Amniotic epithelial cell (primary cell): ENCODE results near the gene FAM200B.

Experiments used
- DNase-seq: peaks from one replicate; pipeline ENCODE4 v3.0.0-alpha.2; 2010; ENCODE audit warnings: low read depth

FAM200B gene

GRCh38 chr4:15668566-15669435 lies 12.8 kb upstream of the FAM200B start:
- DNase-seq = no peak

DNA sequence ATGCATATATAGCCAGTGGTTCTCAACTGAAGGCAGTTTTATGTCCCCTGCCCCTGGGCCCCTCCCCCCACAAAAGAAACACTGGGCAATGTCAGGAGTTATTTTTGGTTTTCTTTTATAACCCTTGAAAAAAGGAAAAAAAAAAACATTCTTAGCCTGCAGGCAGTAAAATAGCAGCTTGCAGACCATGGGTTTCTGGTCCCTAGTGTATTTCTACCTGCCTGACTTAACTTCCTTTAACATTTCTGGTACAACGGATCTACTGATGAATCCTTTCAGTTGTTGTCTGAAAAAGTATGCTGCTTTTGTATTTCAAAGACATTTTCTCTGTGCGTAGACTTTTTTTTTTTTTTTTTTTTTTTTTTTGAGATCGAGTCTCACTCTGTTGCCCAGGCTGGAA lies 11.1 kb upstream of the FAM200B start:
- DNase-seq = no peak

- DNase-seq = no peak
These were observed 9.5 kb upstream of the FAM200B start for GRCh38 chr4:15672101-15672500.

DNA sequence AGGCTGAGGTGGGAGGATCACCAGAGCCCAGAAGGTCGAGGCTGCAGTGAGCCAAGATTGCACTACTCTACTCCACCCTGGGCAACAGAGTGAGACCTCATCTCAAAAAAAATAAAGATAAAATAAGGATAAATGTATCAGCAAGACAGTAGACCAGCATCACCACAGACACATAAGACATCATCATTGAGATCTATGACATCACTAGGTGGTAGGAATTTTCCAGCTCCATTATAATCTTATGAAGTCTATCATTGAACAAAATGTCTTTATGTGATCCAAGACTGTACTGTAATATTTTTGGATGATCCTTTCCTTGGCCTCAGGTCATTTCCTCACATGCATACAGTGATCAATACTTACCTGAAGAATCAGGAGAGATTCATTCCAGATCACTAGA lies 8.3 kb upstream of the FAM200B start:
- no peak for DNase-seq

- DNase-seq = no peak
These were observed 7.6 kb upstream of the FAM200B start for GRCh38 chr4:15674046-15674445.

- no peak for DNase-seq
These were observed 6.7 kb upstream of the FAM200B start for GRCh38 chr4:15674926-15675325.

DNA sequence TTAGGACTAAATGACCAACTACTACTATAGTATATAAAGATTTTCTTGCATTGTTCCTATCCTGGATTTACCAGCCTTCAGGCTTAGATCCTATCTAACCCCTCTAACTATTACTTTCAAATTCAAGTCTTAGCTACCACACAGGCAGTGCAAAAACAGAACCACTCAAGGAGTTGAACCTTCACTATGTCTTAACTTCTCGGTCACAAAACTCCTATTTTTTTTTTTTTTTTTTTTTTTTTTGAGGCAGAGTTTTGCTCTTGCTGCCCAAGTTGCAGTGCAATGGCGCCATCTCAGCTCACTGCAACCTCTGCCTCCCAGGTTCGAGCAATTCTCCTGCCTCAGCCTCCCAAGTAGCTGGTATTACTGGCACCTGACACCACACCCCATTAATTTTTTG lies 6.3 kb upstream of the FAM200B start:
- DNase-seq = no peak

DNA sequence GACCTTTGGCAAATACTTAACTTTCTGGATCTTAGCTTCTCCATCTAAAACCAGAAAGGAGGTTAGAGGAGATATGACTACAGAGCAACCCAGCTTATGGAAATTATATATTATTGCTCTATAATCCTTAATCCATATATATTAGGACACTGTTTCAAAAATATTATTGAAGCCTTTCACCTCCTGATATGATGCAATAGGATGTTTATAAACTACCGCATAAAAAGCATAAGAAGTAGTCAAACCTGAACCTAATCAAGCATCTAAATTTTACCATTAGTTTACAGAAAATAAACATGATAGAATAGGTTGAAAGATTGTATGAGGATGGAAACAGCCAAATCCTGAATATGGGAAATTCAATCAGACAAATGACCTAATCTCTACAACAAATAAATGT lies 5.6 kb upstream of the FAM200B start:
- DNase-seq = no peak

DNA sequence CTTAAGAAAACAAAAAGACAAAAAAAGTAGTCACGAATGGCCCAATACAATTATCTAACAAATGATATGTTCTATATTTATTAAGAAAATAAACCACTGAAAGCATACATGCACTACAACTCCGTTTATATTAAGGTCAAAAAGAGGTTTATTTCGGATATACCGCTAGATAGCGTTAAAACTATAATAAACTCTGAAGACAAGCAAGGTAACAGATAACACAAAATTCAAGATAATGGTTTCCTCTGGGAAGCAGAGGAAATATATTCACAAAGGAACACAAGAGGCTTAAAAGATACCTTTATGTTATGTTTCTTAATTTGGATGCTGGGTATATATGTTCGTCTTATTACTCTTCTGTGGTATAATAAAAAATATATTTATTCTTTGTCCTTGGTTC lies 4.7 kb upstream of the FAM200B start:
- DNase-seq = no peak

DNA sequence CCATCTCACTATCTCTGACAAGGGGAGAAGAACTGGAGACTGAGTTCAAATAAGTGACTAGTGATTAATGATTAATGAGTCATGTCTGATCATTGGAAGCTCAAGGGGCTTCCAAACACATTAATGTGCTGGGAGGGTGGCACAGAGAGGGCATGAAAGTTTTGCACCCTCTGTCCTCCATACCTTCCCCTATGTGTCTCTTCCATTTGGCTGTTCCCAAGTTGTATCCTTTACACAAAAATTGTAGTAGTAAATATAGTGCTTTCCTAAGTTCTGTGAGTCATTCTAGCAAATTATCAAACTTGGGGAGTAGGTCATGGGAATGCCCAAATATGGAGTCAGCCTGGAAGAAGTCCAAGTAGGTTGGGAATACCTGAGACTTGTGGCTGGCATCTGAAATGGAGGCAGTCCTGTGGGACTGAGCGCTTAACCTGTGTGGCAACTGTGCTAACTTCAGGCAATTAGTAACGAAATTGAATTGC lies 4.1 kb upstream of the FAM200B start:
- peak; percentile 78 for DNase-seq

DNA sequence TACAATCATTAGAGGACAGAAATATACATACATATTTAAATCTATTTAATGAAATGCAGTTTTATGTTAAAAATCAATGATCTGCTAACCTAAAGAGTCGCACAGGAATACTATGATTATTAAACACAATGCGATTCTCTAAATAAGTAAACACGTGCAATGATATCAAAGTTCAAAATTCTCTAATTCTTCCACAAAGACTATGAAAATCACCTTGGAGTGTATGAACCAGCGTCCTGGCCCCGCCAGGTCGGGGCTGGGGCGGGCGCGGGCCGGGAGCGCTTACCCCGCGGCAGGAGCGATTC lies 608 bp upstream of the FAM200B start:
- DNase-seq = no peak

- DNase-seq = peak; percentile 70
These were observed 865 bp downstream of the FAM200B start for GRCh38 chr4:15682242-15683142.

DNA sequence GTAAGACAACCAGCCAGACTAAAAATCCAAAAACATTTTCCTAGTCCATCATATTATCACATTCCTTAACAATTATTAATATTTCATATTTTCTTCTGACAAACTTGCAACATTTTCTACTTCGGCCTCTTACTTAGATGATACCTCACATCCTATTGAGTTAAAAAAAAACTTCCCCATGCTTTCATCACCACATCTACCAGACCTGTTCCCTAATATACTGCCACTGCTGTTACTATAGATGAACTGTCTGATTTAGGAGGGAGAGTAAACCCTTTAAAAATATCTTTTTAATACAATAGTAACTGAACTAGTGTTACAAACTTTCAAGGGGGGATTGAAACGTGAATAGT lies 1.5 kb downstream of the FAM200B start:
- DNase-seq = peak; percentile 53

- no peak for DNase-seq
These were observed 2.9 kb downstream of the FAM200B start for GRCh38 chr4:15684498-15684897.

DNA sequence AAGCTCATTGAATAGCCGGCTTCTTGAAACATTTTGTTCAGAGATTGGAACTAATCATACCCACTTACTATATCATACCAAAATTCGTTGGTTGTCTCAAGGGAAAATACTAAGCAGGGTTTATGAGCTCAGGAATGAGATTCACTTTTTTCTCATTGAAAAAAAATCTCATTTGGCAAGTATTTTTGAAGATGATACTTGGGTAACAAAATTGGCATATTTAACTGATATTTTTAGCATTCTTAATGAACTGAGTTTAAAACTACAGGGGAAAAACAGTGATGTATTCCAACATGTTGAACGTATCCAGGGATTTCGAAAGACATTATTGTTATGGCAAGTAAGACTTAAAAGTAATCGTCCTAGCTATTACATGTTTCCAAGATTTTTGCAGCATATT lies 6.4 kb downstream of the FAM200B start:
- no peak for DNase-seq

DNA sequence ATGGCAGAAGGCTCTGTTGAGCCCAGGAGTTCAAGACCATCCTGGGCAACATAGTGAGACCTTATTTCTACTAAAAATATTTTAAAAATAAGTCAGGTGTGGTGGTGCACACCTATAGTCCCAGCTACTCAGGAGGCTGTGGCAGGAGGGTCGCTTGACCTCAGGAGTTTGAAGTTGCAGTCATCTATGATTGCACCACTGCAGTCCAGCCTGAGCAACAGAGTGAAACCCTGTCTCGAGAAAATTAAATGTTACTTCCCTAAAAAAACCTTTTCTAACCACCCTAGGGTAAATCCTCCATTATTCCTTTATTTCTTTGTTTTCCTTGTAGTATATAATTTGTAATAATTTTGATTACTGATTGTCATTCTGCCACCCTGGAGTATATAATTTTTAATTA lies 7.9 kb downstream of the FAM200B start:
- peak; percentile 61 for DNase-seq

DNA sequence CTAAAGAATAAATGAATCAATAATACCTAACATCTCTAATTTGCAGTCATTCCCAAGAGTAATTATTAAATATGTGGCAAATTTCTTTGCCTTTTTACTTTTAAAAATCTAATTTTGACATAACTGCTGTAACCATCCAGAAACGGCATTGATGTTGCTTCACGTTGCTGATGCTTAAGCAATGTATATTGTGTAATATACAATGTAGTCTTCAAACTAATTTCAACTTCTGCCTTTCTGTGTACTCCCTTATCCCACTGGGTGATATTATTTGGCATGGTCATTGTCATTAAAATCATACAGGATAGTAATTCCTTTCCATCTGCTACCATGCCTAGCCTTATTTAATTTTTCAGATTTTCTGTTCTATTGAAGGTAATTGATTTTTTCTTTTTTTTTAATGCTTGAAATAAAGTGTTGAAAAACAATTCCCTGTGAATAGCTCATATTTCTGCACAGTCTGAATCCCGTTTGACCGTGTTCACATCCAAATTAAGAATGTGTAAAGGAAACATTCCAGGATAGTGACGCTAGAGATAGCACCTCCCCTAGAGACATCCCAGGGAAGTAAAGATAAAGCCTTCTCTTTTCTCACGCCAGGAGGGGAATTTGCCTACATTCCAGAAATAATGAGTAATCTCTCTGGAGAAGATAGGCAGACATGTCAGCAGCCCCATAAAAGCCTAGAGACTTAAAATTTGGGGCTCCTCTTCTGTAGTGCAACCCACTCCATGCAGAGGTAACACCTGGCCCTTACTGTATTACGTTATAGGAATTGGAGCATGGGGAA lies 8.6 kb downstream of the FAM200B start:
- peak; percentile 95 for DNase-seq

DNA sequence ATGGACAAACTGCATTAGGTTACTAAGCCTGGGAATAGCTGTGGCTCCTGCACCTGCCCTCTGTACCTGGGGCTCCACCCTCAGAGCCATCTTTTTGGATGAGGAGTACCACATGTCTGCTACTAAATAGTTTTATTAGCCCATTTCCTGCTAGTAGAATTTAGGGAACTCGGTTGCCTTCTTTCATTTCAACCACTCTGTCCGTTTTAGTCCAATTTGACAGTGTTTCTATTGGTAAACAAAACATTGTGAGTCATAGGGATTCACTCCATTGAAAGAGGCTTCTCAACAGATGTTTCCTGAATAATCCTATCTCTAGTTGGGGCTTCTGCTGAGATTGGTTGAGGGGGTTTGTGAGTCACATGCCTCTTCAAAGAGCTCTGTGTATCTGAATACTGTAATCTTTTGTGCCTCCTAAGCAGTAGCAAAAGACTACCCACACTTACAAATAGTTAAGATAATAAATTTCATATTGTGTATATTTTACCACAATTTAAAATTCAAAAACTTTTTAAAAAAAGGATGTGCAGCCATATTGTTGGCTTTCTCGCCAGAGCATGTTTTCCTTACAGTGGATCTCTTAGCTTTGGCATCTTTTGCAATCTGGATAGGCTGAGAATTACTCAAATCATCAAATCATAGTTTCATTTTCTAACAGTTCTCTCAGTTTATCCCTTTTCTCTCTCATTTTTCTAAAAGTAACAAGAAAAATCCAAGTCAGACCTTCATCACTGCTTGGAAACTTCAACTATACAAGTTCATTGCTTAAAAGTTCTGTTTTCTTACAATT lies 9.9 kb downstream of the FAM200B start:
- peak; percentile 88 for DNase-seq

GRCh38 chr4:15692602-15693001 lies 11.0 kb downstream of the FAM200B start:
- no peak for DNase-seq

DNA sequence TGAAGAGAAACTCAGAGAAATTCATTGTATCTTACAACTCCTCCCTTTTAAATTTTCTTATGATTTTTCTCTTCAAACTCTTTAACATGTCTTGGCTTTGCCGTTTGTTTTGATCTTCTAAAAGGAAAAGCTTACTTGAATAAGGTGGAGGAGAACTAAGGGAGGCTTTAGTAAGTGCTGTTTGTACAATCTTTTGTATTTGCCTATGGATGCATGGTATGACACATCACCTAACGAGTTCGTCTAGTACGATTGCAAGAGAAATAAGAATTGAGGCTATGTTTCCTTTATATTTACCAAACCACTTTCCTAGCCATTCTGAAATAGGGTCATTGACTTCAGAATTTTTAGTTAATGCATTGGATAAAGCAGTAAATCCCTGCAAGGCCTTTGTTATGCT lies 12.8 kb downstream of the FAM200B start:
- DNase-seq = no peak

DNA sequence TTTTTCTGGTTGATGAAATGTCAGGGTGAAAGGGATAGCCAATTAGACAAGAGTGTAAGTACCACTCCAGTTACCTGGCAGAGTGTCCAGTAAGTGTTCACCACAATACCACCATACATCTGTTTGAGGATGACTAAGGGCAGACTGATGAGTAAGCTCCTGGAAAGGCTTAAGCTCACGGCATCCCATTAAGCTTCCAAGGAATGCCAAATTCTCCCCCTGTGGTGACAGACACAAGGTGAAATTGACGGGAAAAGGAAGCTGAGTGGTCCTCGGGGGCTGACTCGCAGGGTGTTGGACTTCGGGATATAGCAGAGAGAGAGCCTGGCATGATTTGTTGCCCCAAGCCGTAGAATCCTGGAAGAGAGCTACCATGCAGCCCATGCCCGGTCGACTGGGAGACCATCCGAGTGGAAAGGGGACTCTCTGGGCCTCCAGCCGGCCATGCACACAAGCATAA lies 13.6 kb downstream of the FAM200B start:
- DNase-seq = peak; percentile 97

- DNase-seq = no peak
These were observed 14.1 kb downstream of the FAM200B start for GRCh38 chr4:15695729-15696128.
